H1 (cell line): ENCODE results near the gene CX3CR1. TPM values are rescaled to one million over a fixed set of nuclear protein-coding genes. Genes with fewer than 3 reads are reported as not detected.

Source experiments
- CTCF ChIA-PET: fragments of 300-600 bp; sonication (Branson Sonifier 250); formaldehyde crosslinking; loops from one replicate; lab custom pipeline; 2021; ENCODE audit not compliant: partially characterized antibody; lab: Charles Lee
- POLR2A ChIA-PET: fragments of 300-600 bp; sonication (Branson Sonifier 250); formaldehyde crosslinking; loops from one replicate; lab custom pipeline; 2021; ENCODE audit warnings: inconsistent platforms; ENCODE audit not compliant: partially characterized antibody; lab: Charles Lee
- DNase-seq, 2 experiments: peaks; one replicate each; pipeline versions ENCODE4 v3.0.0 to v3.0.0-alpha.2; 2010 to 2022; ENCODE audit warnings: low spot score in 2 of 2, low read depth in 1 of 2, mixed read lengths in 1 of 2
- FAIRE-seq: peaks from 2 replicates; lab custom pipeline; 2011; peaks lifted over from hg19 to GRCh38; lab: Jason Lieb, UNC
- H2AFZ ChIP-seq: 2 replicates; pipeline ENCODE4 v1.8.1; 2012; ENCODE audit warnings: low read length, inconsistent platforms
- H2AK5ac ChIP-seq: 2 replicates; pipeline ENCODE4 v1.6.1; 2013; ENCODE audit warnings: low read depth, low read length
- H2BK120ac ChIP-seq: replicated peaks from 2 replicates; pipeline ENCODE3; 2013; ENCODE audit warnings: low read depth, low read length, inconsistent platforms
- H2BK12ac ChIP-seq: 2 replicates; pipeline ENCODE4 v1.6.1; 2013; ENCODE audit warnings: low read depth, low read length
- H2BK15ac ChIP-seq: 2 replicates; pipeline ENCODE4 v1.6.1; 2013; ENCODE audit warnings: low read length
- H2BK20ac ChIP-seq: 2 replicates; pipeline ENCODE4 v1.6.1; 2013; ENCODE audit warnings: low read length
- H2BK5ac ChIP-seq: 2 replicates; pipeline ENCODE4 v1.6.1; 2013; ENCODE audit warnings: low read depth, low read length
- H3K14ac ChIP-seq: 2 replicates; pipeline ENCODE4 v1.6.1; 2013; ENCODE audit warnings: inconsistent platforms; ENCODE audit not compliant: insufficient read length
- H3K18ac ChIP-seq: 2 replicates; pipeline ENCODE4 v1.6.1; 2013; ENCODE audit warnings: low read length; ENCODE audit errors: extremely low read depth
- H3K23ac ChIP-seq: 2 replicates; pipeline ENCODE4 v1.6.1; 2013; ENCODE audit warnings: inconsistent platforms; ENCODE audit not compliant: insufficient read length
- H3K23me2 ChIP-seq: 2 replicates; pipeline ENCODE4 v1.6.1; 2013; ENCODE audit warnings: low read depth, low read length
- H3K27ac ChIP-seq: 2 replicates; pipeline ENCODE4 v1.6.1; 2011; ENCODE audit warnings: low read depth, low read length, inconsistent platforms
- H3K27me3 ChIP-seq, 4 experiments: replicated peaks in 1 of 4; 1 replicate in 1 of 4; 2 replicates in 3 of 4; pipeline versions ENCODE4 v1.6.1 to v1.8.1; 2011 to 2013; ENCODE audit warnings: low read length in 3 of 4, mild to moderate bottlenecking in 3 of 4, inconsistent platforms in 2 of 4, mixed read lengths in 2 of 4, moderate library complexity in 1 of 4; ENCODE audit not compliant: control insufficient read depth in 3 of 4, insufficient read depth in 3 of 4; ENCODE audit errors: extremely low read depth in 1 of 4
- H3K36me3 ChIP-seq, 4 experiments: 2 replicates each; pipeline versions ENCODE4 v1.6.1 to v1.8.1; 2011 to 2013; ENCODE audit warnings: mild to moderate bottlenecking in 4 of 4, low read length in 3 of 4, moderate library complexity in 2 of 4, control low read depth in 1 of 4, inconsistent platforms in 1 of 4; ENCODE audit not compliant: insufficient read depth in 4 of 4, control insufficient read depth in 2 of 4
- H3K4ac ChIP-seq: replicated peaks from 2 replicates; pipeline ENCODE3; 2013; ENCODE audit warnings: low read length, low read depth, mixed read lengths, inconsistent platforms; ENCODE audit not compliant: insufficient read length
- H3K4me1 ChIP-seq, 4 experiments: replicated peaks in 1 of 4; 1 replicate in 1 of 4; 2 replicates in 3 of 4; pipeline versions ENCODE4 v1.6.1 to v1.8.1; 2011 to 2013; ENCODE audit warnings: low read length in 3 of 4, inconsistent platforms in 2 of 4, mixed read lengths in 1 of 4; ENCODE audit not compliant: insufficient read depth in 4 of 4, control insufficient read depth in 3 of 4
- H3K4me2 ChIP-seq, 2 experiments: 2 replicates each; pipeline versions ENCODE4 v1.6.1 to v1.8.1; 2011 to 2013; ENCODE audit warnings: low read depth in 2 of 2, low read length in 2 of 2, control low read depth in 1 of 2, inconsistent platforms in 1 of 2, mild to moderate bottlenecking in 1 of 2; ENCODE audit not compliant: insufficient read depth in 1 of 2
- H3K4me3 ChIP-seq, 4 experiments: fragments of 200-600, 300-600 bp in 1 of 4; sonication (generic), shearing (Covaris generic), sonication (Bioruptor Twin) in 1 of 4; 2 replicates each; pipeline versions ENCODE4 v1.5.1 to v1.8.1; 2011 to 2016; ENCODE audit warnings: low read length in 4 of 4, low read depth in 3 of 4, control low read depth in 2 of 4, inconsistent platforms in 2 of 4, mild to moderate bottlenecking in 2 of 4, mixed read lengths in 1 of 4, moderate library complexity in 1 of 4; ENCODE audit not compliant: insufficient read depth in 2 of 4; ENCODE audit errors: extremely low read depth in 1 of 4
- H3K56ac ChIP-seq: replicated peaks from 2 replicates; pipeline ENCODE3; 2013; ENCODE audit warnings: low read depth, mild to moderate bottlenecking, mixed read lengths, low read length, inconsistent platforms; ENCODE audit not compliant: insufficient read length
- H3K79me1 ChIP-seq: 2 replicates; pipeline ENCODE4 v1.6.1; 2013; ENCODE audit warnings: low read depth, low read length, control low read depth
- H3K79me2 ChIP-seq, 2 experiments: 2 replicates each; pipeline versions ENCODE4 v1.6.1 to v1.8.1; 2012 to 2013; ENCODE audit warnings: low read length in 2 of 2, mild to moderate bottlenecking in 2 of 2, inconsistent platforms in 1 of 2; ENCODE audit not compliant: insufficient read depth in 2 of 2, control insufficient read depth in 1 of 2
- H3K9ac ChIP-seq, 4 experiments: replicated peaks in 1 of 4; 1 replicate in 1 of 4; 2 replicates in 3 of 4; pipeline versions ENCODE4 v1.6.1 to v1.8.1; 2011 to 2013; ENCODE audit warnings: low read depth in 3 of 4, low read length in 3 of 4, control low read depth in 2 of 4, mild to moderate bottlenecking in 2 of 4, moderate library complexity in 2 of 4, inconsistent platforms in 1 of 4; ENCODE audit errors: extremely low read depth in 1 of 4
- H3K9me3 ChIP-seq, 2 experiments: 2 replicates each; pipeline versions ENCODE4 v1.6.1 to v1.8.1; 2012 to 2013; ENCODE audit warnings: mild to moderate bottlenecking in 2 of 2, moderate library complexity in 2 of 2, control low read depth in 1 of 2, inconsistent platforms in 1 of 2, low read depth in 1 of 2, low read length in 1 of 2, mixed read lengths in 1 of 2; ENCODE audit not compliant: insufficient read depth in 2 of 2
- H4K20me1 ChIP-seq, 2 experiments: replicated peaks in 1 of 2; 2 replicates each; pipeline versions ENCODE3 to v1.8.1; 2011 to 2013; ENCODE audit warnings: inconsistent platforms in 2 of 2, low read length in 2 of 2, mild to moderate bottlenecking in 1 of 2; ENCODE audit not compliant: insufficient read depth in 2 of 2, control insufficient read depth in 1 of 2
- H4K5ac ChIP-seq: 2 replicates; pipeline ENCODE4 v1.6.1; 2013; ENCODE audit warnings: low read length, low read depth, mixed read lengths, inconsistent platforms; ENCODE audit not compliant: insufficient read length
- H4K8ac ChIP-seq: 2 replicates; pipeline ENCODE4 v1.8.0; 2013; ENCODE audit warnings: mild to moderate bottlenecking, moderate library complexity, low read length, inconsistent platforms; ENCODE audit not compliant: insufficient read depth; ENCODE audit errors: extremely low read depth
- H4K91ac ChIP-seq: replicated peaks from 2 replicates; pipeline ENCODE3; 2013; ENCODE audit warnings: low read length, mixed read lengths, inconsistent platforms; ENCODE audit not compliant: insufficient read length
- BCL11A ChIP-seq, 2 experiments: IDR thresholded peaks; one replicate each; pipeline ENCODE4 v1.6.1; 2011; ENCODE audit warnings: low read depth in 2 of 2, low read length in 2 of 2, mild to moderate bottlenecking in 2 of 2
- CREB1 ChIP-seq: IDR thresholded peaks from 2 replicates; pipeline ENCODE4 v1.6.1; 2012; ENCODE audit warnings: inconsistent platforms
- CTCF ChIP-seq, 3 experiments: IDR thresholded peaks; 1 replicate in 2 of 3; 2 replicates in 1 of 3; pipeline versions ENCODE4 v1.5.1 to v1.6.1; 2011; ENCODE audit warnings: low read length in 3 of 3, mild to moderate bottlenecking in 3 of 3, inconsistent platforms in 2 of 3, low read depth in 1 of 3, moderate library complexity in 1 of 3; ENCODE audit not compliant: insufficient read depth in 1 of 3; ENCODE audit errors: control extremely low read depth in 1 of 3
- EP300 ChIP-seq, 2 experiments: IDR thresholded peaks; 1 replicate in 1 of 2; 2 replicates in 1 of 2; pipeline ENCODE4 v1.6.1; 2011 to 2012; ENCODE audit warnings: low read depth in 2 of 2, low read length in 2 of 2, mild to moderate bottlenecking in 2 of 2, borderline replicate concordance in 1 of 2, inconsistent platforms in 1 of 2, moderate library complexity in 1 of 2
- NRF1 ChIP-seq: IDR thresholded peaks from 2 replicates; pipeline ENCODE4 v1.6.1; 2011; ENCODE audit warnings: mild to moderate bottlenecking, low read depth, low read length, improper control_type of control experiment
- POU5F1 ChIP-seq: IDR thresholded peaks from 2 replicates; pipeline ENCODE4 v1.6.1; 2011; ENCODE audit warnings: low read depth, mild to moderate bottlenecking, low read length, moderate library complexity
- RFX5 ChIP-seq: IDR thresholded peaks from 2 replicates; pipeline ENCODE4 v1.6.1; 2011; ENCODE audit warnings: low read depth, low read length, improper control_type of control experiment, borderline replicate concordance
- SRF ChIP-seq: IDR thresholded peaks from 2 replicates; pipeline ENCODE4 v1.6.1; 2011; ENCODE audit warnings: mild to moderate bottlenecking, low read depth, low read length, moderate library complexity
- WGBS, 2 experiments: shearing (Covaris generic) in 1 of 2; methylation state at CpG; one replicate each; pipeline versions ENCODE4 v1.1.6 to v1.1.7; 2013 to 2015; ENCODE audit warnings: low lambda C conversion rate in 2 of 2, mixed read lengths in 2 of 2, inconsistent platforms in 1 of 2, low coverage in 1 of 2, missing lambda C conversion rate in 1 of 2; ENCODE audit not compliant: insufficient replicate concordance in 2 of 2, insufficient coverage in 1 of 2, insufficient read length in 1 of 2; ENCODE audit errors: extremely low coverage in 1 of 2, missing lambda C conversion rate in 1 of 2; 5-methylcytosine and 5-hydroxymethylcytosine counted together
- polyA plus RNA-seq, 7 experiments: library from polyadenylated mRNA; depleted of rRNA in 3 of 7; stranded (reverse) in 5 of 7; unstranded in 2 of 7; fragments of >200 nt in 5 of 7; fragments of 200-250 nt in 2 of 7; gene quantifications; 1 replicate in 5 of 7; 2 replicates in 1 of 7; 4 replicates in 1 of 7; pipeline versions ENCODE4 v1.2.1 to v1.2.3, GENCODE V29; 2011 to 2013; ENCODE audit warnings: missing spikeins in 2 of 7, mixed read lengths in 2 of 7
- total RNA-seq: library from RNA; stranded (reverse); fragmentation: NEBNext Ultra II Directional; extraction: Animal tissue kit (Norgen Biotek cat#: 25700); gene quantifications from 2 replicates; pipeline ENCODE4 v1.2.1, GENCODE V29; 2021
- TF ChIP-seq, protein P1 (sequence below): IDR thresholded peaks from 2 replicates; pipeline ENCODE4 v1.6.1; 2012; ENCODE audit warnings: inconsistent platforms

Gene CX3CR1
- total and polyA plus RNA-seq, 2 of the 8 experiments (the other 6 are each of a cell fraction or from before 2014, with no cell fraction given): 0.08 TPM; not detected in 1

GRCh38 chr3:39220407-39221140 lies 59.3 kb downstream of the CX3CR1 start:
- no peak for FAIRE-seq
- TF ChIP-seq CTCF (IDR thresholded peaks at IDR 0.05; ENCODE audit: control extremely low read depth in 1 of 3, insufficient read depth in 1 of 3, low read depth in 1 of 3, low read length in 3 of 3) (no peak), SRF (no peak), CREB1 (no peak), RFX5 (no peak), POU5F1 (no peak), NRF1 (no peak), EP300 (IDR thresholded peaks at IDR 0.05; ENCODE audit: borderline replicate concordance in 1 of 2, low read depth in 2 of 2, low read length in 2 of 2) (no peak), BCL11A (IDR thresholded peaks at IDR 0.05; ENCODE audit: low read depth in 2 of 2, low read length in 2 of 2) (no peak)
- TF ChIP-seq, protein P1, sequence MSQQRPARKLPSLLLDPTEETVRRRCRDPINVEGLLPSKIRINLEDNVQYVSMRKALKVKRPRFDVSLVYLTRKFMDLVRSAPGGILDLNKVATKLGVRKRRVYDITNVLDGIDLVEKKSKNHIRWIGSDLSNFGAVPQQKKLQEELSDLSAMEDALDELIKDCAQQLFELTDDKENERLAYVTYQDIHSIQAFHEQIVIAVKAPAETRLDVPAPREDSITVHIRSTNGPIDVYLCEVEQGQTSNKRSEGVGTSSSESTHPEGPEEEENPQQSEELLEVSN: no peak

More at GRCh38 chr3:39220407-39221140, 59.3 kb downstream of the CX3CR1 start:
- Histone ChIP-seq H3K18ac (no peak overlapping the region), H2BK5ac (no peak overlapping the region), H3K27me3 (no peaks in the 10 kb centered on the region; a peak in 1 of 7 replicates), H3K56ac (no peak overlapping the region), H2BK15ac (no peak overlapping the region), H3K9ac (no peak overlapping the region), H3K4me2 (no peak overlapping the region), H3K4ac (no peak overlapping the region), H3K4me1 (no peaks in the 10 kb centered on the region), H2AK5ac (no peak overlapping the region), H3K23me2 (no peaks in the 10 kb centered on the region), H4K91ac (no peak overlapping the region), H3K27ac (no peak overlapping the region), H4K5ac (no peak overlapping the region), H3K4me3 (no peak overlapping the region), H2BK20ac (no peak overlapping the region), H3K79me2 (no peaks in the 10 kb centered on the region), H3K36me3 (no peaks in the 10 kb centered on the region), H3K79me1 (no peaks in the 10 kb centered on the region), H2AFZ (0 out of 2 replicates have a peak overlapping the region, but pooled peaks have one; percentile 15), H2BK120ac (no peak overlapping the region), H4K8ac (no peak overlapping the region), H4K20me1 (no peaks in the 10 kb centered on the region), H3K23ac (no peak overlapping the region), H3K9me3 (no peaks in the 10 kb centered on the region), H2BK12ac (no peak overlapping the region), H3K14ac (no peak overlapping the region)
- ChIA-PET CTCF (interaction anchor here (1.0 to 15.2 kb wide), 3 partner anchors 9 to 71 kb away, joined by 3 to 198 read pairs (median 4); no protein-coding TSS in a partner anchor), POLR2A (interaction anchor here (1.7 kb wide), 1 partner anchor 9 kb away, joined by 7 read pairs; no protein-coding TSS in a partner anchor)
- DNase-seq: no peak
- WGBS, 2 experiments: 81% methylated on average over 5 of the region's 6 CpGs; no CpG with 5 or more reads in 1 of the 2 experiments
